PC-3 (cell line): Measurements from ENCODE around the gene ADAMTS16. TPM values are rescaled to one million over a fixed set of nuclear protein-coding genes. Genes with fewer than 3 reads are reported as not detected.

ENCODE experiments used
- ATAC-seq: fragments of 200-7000 bp; cut with Tn5 transposase; 2 replicates; pipeline ENCODE4 v1.9.1; 2020; ENCODE audit warnings: mild to moderate bottlenecking, moderate library complexity
- BruUV-seq: library from RNA; stranded (reverse); fragments of 400-500 nt; replicated peaks from 2 replicates; lab custom pipeline; 2021; lab: Mats Ljungman, UMichigan
- CTCF ChIA-PET: fragments of 300-600 bp; sonication (Branson Sonifier 250); formaldehyde crosslinking; loops from one replicate; lab custom pipeline; 2022; ENCODE audit warnings: antibody characterized with exemption; lab: Charles Lee
- POLR2A ChIA-PET: fragments of 300-600 bp; sonication (Branson Sonifier 250); formaldehyde crosslinking; loops from one replicate; lab custom pipeline; 2022; ENCODE audit warnings: antibody characterized with exemption; ENCODE audit not compliant: unreplicated experiment; lab: Charles Lee
- DNase-seq: peaks from one replicate; pipeline ENCODE4 v3.0.0-alpha.2; 2015
- H2AFZ ChIP-seq: fragments of 300-600 bp; sonication (generic); 2 replicates; pipeline ENCODE4 v1.6.0; 2016; ENCODE audit warnings: antibody characterized with exemption, low read length
- H3F3A ChIP-seq: fragments of 300-600 bp; sonication (generic); one replicate; pipeline ENCODE4 v1.6.0; 2017; ENCODE audit warnings: antibody characterized with exemption, low read length, control low read depth, mild to moderate bottlenecking; ENCODE audit not compliant: unreplicated experiment
- H3K27ac ChIP-seq: fragments of 300-600 bp; sonication (generic); 2 replicates; pipeline ENCODE4 v1.5.1; 2016; ENCODE audit warnings: mild to moderate bottlenecking, low read length
- H3K27me3 ChIP-seq: fragments of 300-600 bp; sonication (generic); 2 replicates; pipeline ENCODE4 v1.6.1; 2016; ENCODE audit warnings: low read length, mixed read lengths
- H3K36me3 ChIP-seq: fragments of 300-600 bp; sonication (generic); 2 replicates; pipeline ENCODE4 v1.6.1; 2016; ENCODE audit warnings: low read depth, mixed run types, low read length, mixed read lengths
- H3K4me1 ChIP-seq: fragments of 300-600 bp; sonication (generic); 2 replicates; pipeline ENCODE4 v1.5.1; 2016; ENCODE audit warnings: low read length; ENCODE audit not compliant: insufficient read depth
- H3K4me2 ChIP-seq: fragments of 300-600 bp; sonication (generic); 2 replicates; pipeline ENCODE4 v1.6.0; 2016; ENCODE audit warnings: low read length
- H3K4me3 ChIP-seq: fragments of 300-600 bp; sonication (generic); 2 replicates; pipeline ENCODE4 v1.5.1; 2016; ENCODE audit warnings: mild to moderate bottlenecking, low read length, mixed read lengths
- H3K79me2 ChIP-seq: fragments of 300-600 bp; sonication (generic); 2 replicates; pipeline ENCODE4 v1.6.1; 2017; ENCODE audit warnings: low read length, mixed read lengths
- H3K9ac ChIP-seq: fragments of 300-600 bp; sonication (generic); 2 replicates; pipeline ENCODE4 v1.6.0; 2016; ENCODE audit warnings: mild to moderate bottlenecking, low read length
- H3K9me2 ChIP-seq: fragments of 300-600 bp; sonication (generic); replicated peaks from 2 replicates; pipeline ENCODE4 v1.6.1; 2016; ENCODE audit warnings: mixed run types, low read length, mixed read lengths
- H3K9me3 ChIP-seq: fragments of 300-600 bp; sonication (generic); 2 replicates; pipeline ENCODE4 v1.6.1; 2016; ENCODE audit warnings: low read length, mixed read lengths
- H4K20me1 ChIP-seq: fragments of 300-600 bp; sonication (generic); 2 replicates; pipeline ENCODE4 v1.6.1; 2016; ENCODE audit warnings: low read length, mixed read lengths
- CTCF ChIP-seq: fragments of 300-600 bp; sonication (generic); conservative IDR thresholded peaks from 2 replicates; pipeline ENCODE4 v1.5.1; 2017; ENCODE audit warnings: antibody characterized with exemption, low read depth, mild to moderate bottlenecking, low read length
- EZH2 ChIP-seq: fragments of 300-600 bp; sonication (generic); IDR thresholded peaks from one replicate; pipeline ENCODE4 v1.6.1; 2017; ENCODE audit warnings: antibody characterized with exemption, mild to moderate bottlenecking, low read length; ENCODE audit not compliant: unreplicated experiment
- EZH2phosphoT487 ChIP-seq: fragments of 300-600 bp; sonication (generic); IDR thresholded peaks from 2 replicates; pipeline ENCODE4 v1.6.1; 2018; ENCODE audit warnings: mild to moderate bottlenecking, antibody characterized with exemption, low read length, borderline replicate concordance
- intact Hi-C: fragments of 100-400 bp; cut with micrococcal nuclease; formaldehyde crosslinking; loops from 2 replicates; pipeline ENCODE4 v1.9.0; 2023
- total RNA-seq: library from RNA; depleted of rRNA; stranded (reverse); fragments of >200 nt; gene quantifications from 2 replicates; pipeline ENCODE4 v1.2.3, GENCODE V29; 2014

ADAMTS16 gene
- total RNA-seq, 1 experiment from 2014 or later = 1.7 TPM

- no peak overlapping the region for H3K27ac ChIP-seq
- ChIA-PET CTCF (no interaction called here), POLR2A (no interaction called here)
- DNase-seq = no peak
- H3K79me2 ChIP-seq = no peaks in the 10 kb centered on the region
- H3K4me3 ChIP-seq = no peak overlapping the region
- no TSS peak for BruUV-seq
- no peak overlapping the region for H3K4me2 ChIP-seq
- no peaks in the 10 kb centered on the region for H3K36me3 ChIP-seq
- no peak for ATAC-seq
- TF ChIP-seq CTCF = no peak
- no peak for TF ChIP-seq EZH2
- TF ChIP-seq EZH2phosphoT487 = no peak
- H3K9me2 ChIP-seq = no peaks in the 10 kb centered on the region
- intact Hi-C loops = no loop called here
- peaks cover 10% of the 10 kb centered on the region for H3K4me1 ChIP-seq
- no peaks in the 10 kb centered on the region for H4K20me1 ChIP-seq
- H3K9ac ChIP-seq = no peak overlapping the region
- no peaks in the 10 kb centered on the region for H3F3A ChIP-seq
- peaks cover 16% of the 10 kb centered on the region; the same call in 1 of the 2 replicates for H3K27me3 ChIP-seq
- H3K9me3 ChIP-seq = no peaks in the 10 kb centered on the region
- no peak overlapping the region for H2AFZ ChIP-seq
Observed at GRCh38 chr5:5128766-5129165, 11.4 kb upstream of the ADAMTS16 start.

GRCh38 chr5:5132234-5132633, 7.9 kb upstream of the ADAMTS16 start:
- no peak overlapping the region for H3K9ac ChIP-seq
- ATAC-seq = no peak
- no peak for DNase-seq
- no peaks in the 10 kb centered on the region for H3K9me3 ChIP-seq
- no peaks in the 10 kb centered on the region for H3K36me3 ChIP-seq
- CTCF ChIA-PET = no interaction called here
- H3K9me2 ChIP-seq = no peaks in the 10 kb centered on the region
- no peak overlapping the region for H3K27ac ChIP-seq
- no TSS peak for BruUV-seq
- peaks cover 15% of the 10 kb centered on the region for H3K4me1 ChIP-seq
- POLR2A ChIA-PET = no interaction called here
- H3K4me2 ChIP-seq = no peak overlapping the region
- H3K27me3 ChIP-seq = peaks cover 7% of the 10 kb centered on the region; the same call in 1 of the 2 replicates
- H3F3A ChIP-seq = no peaks in the 10 kb centered on the region
- H2AFZ ChIP-seq = no peak overlapping the region
- H3K79me2 ChIP-seq = no peaks in the 10 kb centered on the region
- intact Hi-C loops = no loop called here
- no peak for TF ChIP-seq EZH2phosphoT487
- TF ChIP-seq CTCF = no peak
- TF ChIP-seq EZH2 = no peak
- H3K4me3 ChIP-seq = no peak overlapping the region
- H4K20me1 ChIP-seq = no peaks in the 10 kb centered on the region

GRCh38 chr5:5132693-5133295, 7.3 kb upstream of the ADAMTS16 start:
- Histone ChIP-seq H3K4me3 (no peak overlapping the region), H3K4me2 (no peak overlapping the region), H3K36me3 (no peaks in the 10 kb centered on the region), H3K9ac (no peak overlapping the region), H3K4me1 (peaks cover 15% of the 10 kb centered on the region), H3K9me2 (no peaks in the 10 kb centered on the region), H4K20me1 (no peaks in the 10 kb centered on the region), H3K9me3 (no peaks in the 10 kb centered on the region), H2AFZ (no peak overlapping the region), H3F3A (no peaks in the 10 kb centered on the region), H3K27me3 (peaks cover 7% of the 10 kb centered on the region; the same call in 1 of the 2 replicates), H3K27ac (no peak overlapping the region), H3K79me2 (no peaks in the 10 kb centered on the region)
- intact Hi-C loops = no loop called here
- ChIA-PET POLR2A (no interaction called here), CTCF (no interaction called here)
- no TSS peak for BruUV-seq
- no peak for DNase-seq
- no peak for ATAC-seq
- no peak for TF ChIP-seq EZH2phosphoT487
- TF ChIP-seq CTCF = no peak
- no peak for TF ChIP-seq EZH2
